Fibroblast of upper back skin (primary cell): ENCODE results near the gene UNC5C.
A peak's percentile ranks its signal among the peaks of the same experiment; 100 is the strongest.

Source experiments
- DNase-seq: peaks from one replicate; pipeline ENCODE4 v3.0.0-alpha.2; 2013

Gene UNC5C

DNA sequence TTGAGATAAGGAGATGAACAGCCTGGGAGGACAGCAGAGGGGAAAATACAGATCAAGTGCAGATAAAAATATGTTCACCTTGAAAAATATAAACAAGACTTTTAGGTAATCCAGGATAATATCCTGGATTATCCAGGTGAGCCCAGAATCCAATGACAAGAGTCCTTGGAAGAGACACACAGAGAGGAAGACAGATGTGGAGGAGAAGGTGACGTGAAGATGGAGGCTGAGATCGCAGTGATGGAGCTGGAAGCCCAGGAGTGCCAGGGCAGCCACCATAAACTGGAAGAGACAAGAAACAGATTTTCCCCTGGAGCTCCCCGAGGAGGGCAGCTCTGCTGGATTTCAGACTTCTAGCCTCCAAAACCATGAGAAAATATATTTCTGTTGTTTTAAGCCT, 230.7 kb downstream of the UNC5C start:
- DNase-seq: no peak

GRCh38 chr4:95317085-95317793, 231.5 kb downstream of the UNC5C start:
- no peak for DNase-seq

DNA sequence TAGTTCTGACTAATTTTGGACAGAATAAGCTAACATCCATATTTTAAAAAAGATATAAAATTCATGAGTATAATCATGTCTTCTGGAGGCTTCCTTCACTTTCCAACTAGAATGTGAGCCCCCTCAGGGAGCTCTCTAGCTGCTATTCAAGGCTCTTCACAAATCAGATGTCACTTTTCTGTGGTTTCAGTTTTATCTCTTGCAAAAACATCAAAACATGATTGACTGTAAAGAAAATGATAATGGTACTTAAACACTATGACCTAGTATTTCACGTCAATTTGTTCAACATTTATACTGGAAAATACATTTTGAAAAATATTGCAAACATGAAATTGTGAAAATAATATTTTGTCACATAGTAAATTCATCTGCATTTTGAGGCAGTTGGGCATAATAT, 234.2 kb downstream of the UNC5C start:
- DNase-seq: no peak

- peak; percentile 61 for DNase-seq
These were observed 243.9 kb downstream of the UNC5C start for GRCh38 chr4:95304898-95305297.

- DNase-seq: no peak
These were observed 248.5 kb downstream of the UNC5C start for GRCh38 chr4:95300304-95300703.

GRCh38 chr4:95296052-95296451, 252.7 kb downstream of the UNC5C start:
- DNase-seq: no peak

GRCh38 chr4:95295157-95295556, 253.6 kb downstream of the UNC5C start:
- DNase-seq: no peak

DNA sequence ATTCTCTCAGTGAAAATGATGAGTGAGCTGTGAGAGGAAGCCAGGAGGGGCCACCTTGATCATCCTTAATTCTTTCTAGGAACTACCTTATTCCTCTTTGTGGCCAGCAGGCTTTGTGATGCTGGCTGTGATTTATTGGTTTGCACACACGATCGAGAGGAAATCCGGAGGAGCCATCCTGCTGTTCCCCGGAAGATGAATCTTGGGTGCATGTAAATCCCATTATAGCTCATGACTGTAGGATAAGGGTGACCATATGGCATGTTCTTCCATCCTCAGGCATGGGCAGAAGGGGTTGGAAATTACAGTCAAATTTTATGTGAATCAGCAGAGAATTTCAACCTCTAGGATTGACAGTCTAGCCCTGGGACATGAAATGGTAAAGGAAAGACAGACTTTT, 254.5 kb downstream of the UNC5C start:
- no peak for DNase-seq

GRCh38 chr4:95293014-95293413, 255.8 kb downstream of the UNC5C start:
- peak; percentile 20 for DNase-seq

- no peak for DNase-seq
These were observed 258.1 kb downstream of the UNC5C start for GRCh38 chr4:95290702-95291101.

GRCh38 chr4:95289028-95289634, 259.6 kb downstream of the UNC5C start:
- DNase-seq: peak; percentile 13

DNA sequence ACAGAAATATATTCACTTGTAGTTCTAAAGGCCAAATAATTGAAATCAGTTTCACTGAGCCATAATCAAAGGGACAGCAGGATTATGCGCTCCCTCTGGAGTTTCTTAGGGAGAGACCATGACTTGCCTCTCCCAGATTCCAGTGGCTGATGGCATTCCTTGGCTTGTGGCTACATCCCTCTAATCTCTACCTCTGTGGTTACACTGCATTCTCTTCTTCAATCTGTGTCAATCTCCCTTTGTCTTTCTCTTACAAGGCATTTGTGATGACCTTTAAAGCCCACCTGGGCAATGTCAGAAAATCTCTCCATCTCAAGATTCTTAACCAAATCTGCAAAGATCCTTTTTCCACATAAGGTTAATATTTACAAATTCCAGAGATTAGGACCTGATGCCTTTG, 260.2 kb downstream of the UNC5C start:
- DNase-seq: no peak

DNA sequence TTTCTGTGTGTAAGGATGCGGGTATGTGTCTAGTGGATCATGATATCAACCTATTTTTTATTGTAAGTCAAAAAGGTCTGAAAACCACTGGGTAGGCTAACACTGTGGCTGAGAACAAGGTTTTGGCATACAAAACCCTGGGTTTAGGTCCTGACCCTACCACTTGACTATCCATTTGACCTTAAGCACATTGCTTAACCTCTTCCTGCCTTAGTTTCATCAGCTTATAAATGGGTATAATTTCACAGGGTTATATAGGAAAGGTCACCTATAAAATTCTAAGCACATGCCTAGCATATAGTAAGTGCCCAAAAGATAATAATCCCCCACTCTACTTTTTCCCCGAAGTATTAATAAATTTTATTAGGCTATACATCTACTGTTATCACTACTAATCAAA, 263.0 kb downstream of the UNC5C start:
- no peak for DNase-seq

DNA sequence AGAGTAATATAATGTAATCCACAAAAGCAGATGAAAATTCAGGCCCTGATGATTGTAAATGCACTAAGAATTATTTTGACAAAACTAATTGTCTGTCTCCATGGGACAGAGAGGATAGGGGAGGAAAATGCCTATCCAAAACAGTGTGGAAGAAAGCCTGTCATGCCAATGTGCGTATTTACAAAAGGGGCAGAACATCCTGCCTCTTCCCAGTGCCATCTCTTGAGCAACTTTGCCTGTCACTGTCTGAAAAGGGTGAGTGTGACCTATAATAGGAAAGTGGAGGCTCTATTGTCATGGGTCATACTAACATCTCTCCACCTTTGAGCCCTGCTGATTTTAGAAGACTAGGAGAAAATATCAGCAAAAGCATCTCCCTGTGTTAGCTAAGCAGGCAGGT, 264.1 kb downstream of the UNC5C start:
- DNase-seq: no peak

- DNase-seq: no peak
These were observed 265.5 kb downstream of the UNC5C start for GRCh38 chr4:95283320-95283719.

DNA sequence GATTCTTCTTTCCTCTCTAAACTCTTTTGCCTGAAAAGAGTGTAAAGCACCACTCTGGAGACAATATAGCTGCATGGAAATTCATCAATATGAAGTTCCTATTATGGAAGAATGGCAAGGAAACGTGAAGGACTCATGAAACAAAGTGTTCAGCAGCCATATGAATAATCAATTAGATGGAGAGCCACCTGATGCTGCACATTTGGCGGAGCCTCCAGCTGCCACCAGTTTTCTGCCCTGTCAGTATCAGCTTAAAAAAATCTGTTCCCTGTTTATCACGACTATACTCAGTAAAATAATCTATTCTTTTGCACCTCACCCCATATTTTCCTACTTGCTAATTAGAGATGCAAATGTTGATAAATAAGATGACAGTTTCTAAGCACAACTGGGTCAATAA, 276.0 kb downstream of the UNC5C start:
- DNase-seq: no peak

DNA sequence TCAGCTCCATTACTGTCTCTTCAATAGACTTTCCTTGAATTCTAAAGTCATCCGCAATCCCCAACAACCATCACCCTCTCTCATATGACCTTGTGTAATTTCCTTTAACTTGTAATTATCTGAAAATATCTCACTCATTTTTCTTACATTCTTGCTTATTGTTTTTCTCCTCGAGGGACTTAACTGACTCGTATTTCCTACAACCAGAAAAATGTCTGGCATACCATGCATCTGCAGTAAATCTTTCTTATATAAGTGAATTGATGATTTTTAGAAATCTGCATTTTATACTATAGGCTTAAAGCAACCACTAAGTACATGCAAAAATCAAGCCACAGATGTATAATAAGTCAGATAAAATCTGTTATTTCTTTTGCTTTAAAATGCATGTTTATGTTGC, 276.7 kb downstream of the UNC5C start:
- peak; percentile 60 for DNase-seq

- DNase-seq: peak; percentile 14
These were observed 279.8 kb downstream of the UNC5C start for GRCh38 chr4:95268819-95269565.

DNA sequence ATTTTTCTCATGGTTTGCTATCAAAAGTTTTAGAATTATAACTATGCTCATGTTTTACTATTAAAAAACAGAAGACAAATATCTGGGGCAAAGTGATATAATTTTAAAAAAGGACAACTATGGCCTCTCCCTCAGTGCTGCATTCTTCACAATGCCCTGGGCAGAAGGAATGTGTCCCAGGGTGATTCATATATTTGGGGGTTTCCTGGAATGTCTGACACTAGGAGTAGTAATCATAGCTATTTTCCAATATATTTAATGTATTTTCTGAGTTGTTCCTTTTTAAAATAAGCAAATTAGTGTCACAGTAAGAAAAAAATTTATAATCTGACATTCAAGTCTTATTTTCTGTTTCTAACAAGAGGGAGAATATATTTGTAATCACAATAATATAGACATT, 281.7 kb downstream of the UNC5C start:
- peak; percentile 73 for DNase-seq

- DNase-seq: no peak
These were observed 282.7 kb downstream of the UNC5C start for GRCh38 chr4:95265814-95266740.

DNA sequence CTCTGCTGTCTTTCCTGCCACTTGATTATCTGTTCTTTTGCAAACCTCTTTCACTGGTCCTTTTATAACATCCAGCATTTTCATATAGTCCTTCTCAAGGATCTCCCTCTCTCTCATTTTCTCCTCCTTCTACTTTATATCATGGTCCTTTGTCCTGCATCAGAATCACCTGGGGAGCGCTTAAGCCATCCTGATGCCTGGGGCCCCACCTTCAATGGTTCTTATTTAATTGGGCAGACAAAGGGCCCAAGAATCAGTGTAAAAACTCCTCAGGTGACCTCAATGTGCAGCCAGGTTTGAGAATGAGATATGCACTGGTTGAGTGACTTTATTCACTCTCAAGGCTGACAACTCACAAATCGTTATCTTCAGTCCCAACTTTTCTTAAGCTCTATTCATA, 283.9 kb downstream of the UNC5C start:
- no peak for DNase-seq

- DNase-seq: no peak
These were observed 284.8 kb downstream of the UNC5C start for GRCh38 chr4:95263960-95264359.

DNA sequence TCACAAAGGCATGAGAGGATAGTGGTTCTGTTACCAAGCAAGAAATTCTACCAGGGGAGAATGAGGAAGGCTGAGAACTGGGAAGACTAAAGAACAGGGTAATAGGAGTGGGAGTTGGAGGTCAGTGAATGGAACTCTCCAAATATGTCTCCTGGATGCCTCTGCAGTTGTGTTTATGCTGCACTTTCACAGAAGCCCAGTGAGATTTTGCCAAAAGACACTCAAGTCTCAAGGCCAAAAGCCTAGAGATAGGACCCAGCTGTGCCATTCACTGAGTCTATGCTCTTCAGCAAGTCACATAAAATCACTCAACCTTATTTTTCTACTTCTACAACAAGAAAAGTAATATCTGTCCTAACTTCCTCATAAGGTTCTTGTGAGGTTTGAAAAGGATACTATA, 285.4 kb downstream of the UNC5C start:
- DNase-seq: no peak
